Fibroblast of skin of scalp (primary cell): ENCODE data around the gene MYO3B.
"Not testable (repeated sequence)": the region's sequence is repeated elsewhere in the genome, so short reads cannot be mapped to it uniquely, and the experiment has no call there.

Experiments
- DNase-seq: peaks from one replicate; pipeline ENCODE4 v3.0.0-alpha.2; 2013

MYO3B gene

GRCh38 chr2:170240629-170241028 is 62.7 kb downstream of the MYO3B start:
- no peak for DNase-seq

GRCh38 chr2:170241756-170242155 is 63.8 kb downstream of the MYO3B start:
- peak; percentile 34 for DNase-seq

- peak; percentile 61 for DNase-seq
Measured at GRCh38 chr2:170243118-170243837, 65.3 kb downstream of the MYO3B start.

GRCh38 chr2:170243898-170244297 is 66.0 kb downstream of the MYO3B start:
- DNase-seq, result no peak

- no peak for DNase-seq
Measured at GRCh38 chr2:170244555-170244954, 66.6 kb downstream of the MYO3B start.

- no peak for DNase-seq
Measured at GRCh38 chr2:170245312-170245711, 67.4 kb downstream of the MYO3B start.

- no peak for DNase-seq
Measured at GRCh38 chr2:170247333-170247732, 69.4 kb downstream of the MYO3B start.

- no peak for DNase-seq
Measured at GRCh38 chr2:170247882-170248393, 70.0 kb downstream of the MYO3B start.

- no peak for DNase-seq
Measured at GRCh38 chr2:170248574-170249393, 70.8 kb downstream of the MYO3B start.

- no peak for DNase-seq
Measured at GRCh38 chr2:170249761-170250160, 71.8 kb downstream of the MYO3B start.

GRCh38 chr2:170250584-170250983 is 72.6 kb downstream of the MYO3B start:
- no peak for DNase-seq

GRCh38 chr2:170252414-170252813 is 74.5 kb downstream of the MYO3B start:
- DNase-seq, result no peak

GRCh38 chr2:170253721-170254230 is 75.8 kb downstream of the MYO3B start:
- no peak for DNase-seq

GRCh38 chr2:170254293-170254732 is 76.4 kb downstream of the MYO3B start:
- no peak for DNase-seq

- DNase-seq, result no peak
Measured at GRCh38 chr2:170255137-170255536, 77.2 kb downstream of the MYO3B start.

GRCh38 chr2:170255971-170256370 is 78.0 kb downstream of the MYO3B start:
- peak; percentile 70 for DNase-seq

GRCh38 chr2:170258382-170258781 is 80.4 kb downstream of the MYO3B start:
- no peak for DNase-seq

- no peak for DNase-seq
Measured at GRCh38 chr2:170260188-170260587, 82.2 kb downstream of the MYO3B start.

- DNase-seq, result no peak
Measured at GRCh38 chr2:170261566-170261965, 83.6 kb downstream of the MYO3B start.

- no peak for DNase-seq
Measured at GRCh38 chr2:170262343-170262742, 84.4 kb downstream of the MYO3B start.

GRCh38 chr2:170262806-170263205 is 84.9 kb downstream of the MYO3B start:
- DNase-seq, result no peak

GRCh38 chr2:170263728-170264521 is 86.0 kb downstream of the MYO3B start:
- DNase-seq, result not testable (repeated sequence)

GRCh38 chr2:170264522-170264860 is 86.5 kb downstream of the MYO3B start:
- no peak for DNase-seq
